ENCODE results near the gene DTX1.

DTX1 gene

GRCh38 chr12:113095405-113095804 lies 38.9 kb downstream of the DTX1 start:
- DNase-seq, result no peak

GRCh38 chr12:113096675-113097461 lies 40.3 kb downstream of the DTX1 start:
- DNase-seq, result no peak

- no peak for DNase-seq
Measured at GRCh38 chr12:113097716-113098440, 41.3 kb downstream of the DTX1 start.

GRCh38 chr12:113098441-113099028 lies 42.0 kb downstream of the DTX1 start:
- DNase-seq, result peak; percentile 64

DNA sequence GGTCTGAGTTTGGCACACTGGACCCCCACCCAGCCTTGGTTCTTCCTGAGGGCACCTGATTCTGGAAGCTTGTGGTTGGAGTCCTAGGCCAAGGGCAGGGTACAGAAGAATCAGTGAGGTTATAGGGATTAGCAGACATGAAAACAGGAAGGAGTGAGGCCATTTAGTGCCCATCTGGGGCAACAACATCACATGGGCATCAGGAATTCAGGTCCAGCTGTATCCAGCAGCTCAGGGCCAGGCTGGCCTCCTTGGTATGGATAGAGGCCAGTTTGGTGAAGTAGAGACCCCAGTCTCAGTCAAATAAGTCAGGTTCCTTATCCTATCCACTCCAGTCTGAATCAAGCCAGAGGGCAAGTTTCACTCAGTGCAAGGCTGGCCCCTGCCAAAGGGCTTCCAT lies 42.8 kb downstream of the DTX1 start:
- DNase-seq, result no peak

GRCh38 chr12:113099764-113100163 lies 43.2 kb downstream of the DTX1 start:
- no peak for DNase-seq

DNA sequence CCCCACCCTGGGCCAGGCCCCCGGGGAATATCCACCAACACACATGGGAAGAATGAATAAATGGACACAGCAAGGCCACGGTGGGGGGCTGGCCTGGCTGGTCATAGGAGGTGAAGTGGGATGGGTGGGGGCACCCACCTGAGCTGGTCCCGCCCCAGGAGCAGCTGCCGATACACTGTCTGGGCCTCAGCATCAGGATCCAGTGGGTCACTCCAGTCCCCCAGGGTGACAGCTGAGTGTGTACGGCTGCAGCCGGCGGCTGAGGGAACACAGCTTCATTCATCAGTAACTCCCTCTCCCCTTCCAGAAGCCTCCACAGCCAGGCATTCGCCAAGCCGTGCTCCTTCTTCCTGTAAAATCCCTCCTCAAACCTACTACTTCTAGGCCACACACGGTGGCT lies 45.2 kb downstream of the DTX1 start:
- DNase-seq, result no peak

DNA sequence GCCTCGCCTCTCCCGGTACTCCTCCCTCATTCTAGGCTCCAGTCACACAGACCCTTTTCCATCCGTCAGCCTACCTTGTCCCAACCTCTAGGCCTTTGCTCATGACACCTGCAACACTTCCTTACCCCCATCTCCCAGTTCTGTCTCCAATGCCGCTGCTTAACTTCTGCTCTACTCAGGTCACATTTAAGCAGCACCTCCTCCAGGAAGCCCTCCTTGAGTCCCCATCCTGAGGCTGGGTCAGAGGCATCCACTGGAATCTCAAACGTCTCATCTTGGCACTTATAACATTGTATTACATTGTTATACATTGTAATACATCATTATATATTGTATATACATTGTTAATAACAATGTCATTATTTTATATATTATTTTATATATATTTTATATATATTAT lies 46.3 kb downstream of the DTX1 start:
- DNase-seq, result no peak

- DNase-seq, result no peak
Measured at GRCh38 chr12:113103756-113104450, 47.4 kb downstream of the DTX1 start.

- no peak for DNase-seq
Measured at GRCh38 chr12:113104953-113105510, 48.5 kb downstream of the DTX1 start.

GRCh38 chr12:113105606-113106271 lies 49.2 kb downstream of the DTX1 start:
- DNase-seq, result no peak

- no peak for DNase-seq
Measured at GRCh38 chr12:113106361-113106760, 49.8 kb downstream of the DTX1 start.

DNA sequence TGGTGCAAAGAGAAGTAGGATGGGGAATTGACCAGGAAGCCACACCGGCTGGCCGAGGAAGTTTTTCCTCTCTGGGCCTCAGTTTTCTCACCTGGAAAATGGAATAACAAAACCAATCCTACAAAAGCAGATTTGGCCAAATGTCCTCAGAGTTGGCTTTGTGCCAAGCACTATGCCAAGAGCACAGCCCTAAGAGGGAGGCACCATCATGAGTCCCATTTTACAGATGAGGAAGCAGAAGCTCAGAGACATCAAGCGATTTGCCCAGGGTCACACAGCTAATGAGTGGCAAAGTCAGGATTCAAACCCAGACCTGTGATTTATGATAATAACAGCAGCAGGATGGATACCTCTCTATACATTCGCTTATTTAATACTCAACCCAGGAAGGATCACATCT lies 51.8 kb downstream of the DTX1 start:
- DNase-seq, result no peak

GRCh38 chr12:113109360-113109759 lies 52.8 kb downstream of the DTX1 start:
- no peak for DNase-seq

DNA sequence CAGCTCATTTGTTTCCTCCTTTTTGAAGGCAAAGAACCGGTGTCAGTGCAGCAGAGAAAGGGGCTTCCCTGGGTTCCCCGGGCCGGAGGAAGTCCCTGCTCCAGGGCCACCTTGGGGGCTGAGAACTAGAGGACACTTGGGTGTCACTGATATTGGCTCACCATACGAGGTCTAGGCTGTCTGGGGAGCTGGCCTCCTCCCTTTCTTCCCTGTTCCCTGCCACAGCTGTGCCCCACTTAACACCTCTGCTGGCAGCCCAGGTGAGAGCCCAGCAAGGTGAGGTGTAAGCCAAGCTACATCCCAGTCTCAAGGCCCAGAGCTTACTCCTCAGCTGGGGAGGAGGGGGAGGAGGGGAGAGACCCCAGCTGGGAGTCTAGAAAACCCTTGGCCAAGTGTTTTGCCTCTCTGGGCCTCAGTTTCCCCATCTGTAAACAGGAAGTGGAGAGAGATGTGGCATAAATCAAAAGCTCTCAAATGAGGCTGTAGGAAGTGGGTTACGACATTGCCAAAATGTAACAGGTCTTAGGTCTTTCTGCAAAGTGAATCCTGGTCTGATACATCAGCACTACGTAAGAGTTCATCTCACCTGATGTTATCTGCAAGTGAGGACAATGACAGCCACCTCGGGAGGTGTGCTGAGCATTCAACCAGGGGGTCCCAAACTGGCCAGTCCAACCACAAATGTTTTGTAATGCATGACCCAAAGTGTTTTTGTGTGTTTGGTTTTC lies 53.5 kb downstream of the DTX1 start:
- no peak for DNase-seq

GRCh38 chr12:113111247-113111646 lies 54.7 kb downstream of the DTX1 start:
- no peak for DNase-seq

GRCh38 chr12:113112043-113112899 lies 55.7 kb downstream of the DTX1 start:
- no peak for DNase-seq

- no peak for DNase-seq
Measured at GRCh38 chr12:113113397-113113796, 56.9 kb downstream of the DTX1 start.

DNA sequence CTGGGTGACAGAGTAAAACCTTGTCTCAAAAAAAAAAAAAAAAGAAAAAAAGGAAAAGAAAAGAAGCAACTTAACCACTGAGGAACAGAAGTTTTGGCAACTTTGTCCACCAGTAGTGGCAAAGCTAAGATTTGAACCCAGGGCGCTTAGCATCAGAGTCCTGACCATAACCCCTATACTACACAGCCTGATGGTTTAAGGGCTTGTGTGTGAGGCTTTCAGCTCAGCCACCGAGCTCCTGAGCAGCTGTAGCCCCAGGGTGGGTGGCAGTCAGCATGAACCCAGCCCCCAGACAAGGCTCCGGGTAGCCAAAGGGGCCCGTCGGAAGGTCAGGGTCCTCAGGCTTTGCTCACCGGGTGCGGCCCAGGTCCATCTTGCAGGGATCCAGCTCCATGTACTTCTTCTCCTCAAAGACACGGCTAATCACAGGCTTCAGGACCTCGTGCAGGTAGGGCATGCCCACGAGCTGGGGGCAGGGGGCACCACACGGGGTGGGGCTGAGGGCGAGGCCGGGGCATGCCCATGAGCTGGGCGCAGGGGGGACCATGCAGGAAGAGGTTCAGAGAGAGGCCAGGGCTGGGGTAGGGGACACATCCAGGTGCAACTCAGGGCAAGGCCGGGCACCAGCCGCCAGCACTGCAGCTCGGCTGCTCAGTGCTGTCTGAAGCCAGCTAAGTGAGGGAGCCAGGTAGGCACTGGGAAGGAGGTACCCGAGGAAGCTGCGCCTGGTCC lies 58.1 kb downstream of the DTX1 start:
- DNase-seq, result no peak
